Uterus (tissue), 4 donors: ENCODE measurements around the gene AIG1. TPM values are rescaled to one million over a fixed set of nuclear protein-coding genes. Genes with fewer than 3 reads are reported as not detected.

Experiments
- DNase-seq, 2 donors: peaks; one replicate each; pipeline ENCODE4 v3.0.0-alpha.2; 2019 to 2020
- H3K27ac ChIP-seq, 2 donors: fragments of 200-600 bp; sonication (generic); 1 replicate in 1 of 2; 2 replicates in 1 of 2; pipeline ENCODE4 v1.5.1; 2016 to 2018
- H3K27me3 ChIP-seq, 2 donors: fragments of 200-600 bp; sonication (generic); one replicate each; pipeline ENCODE4 v1.5.1; 2018 to 2019; ENCODE audit warnings: control low read depth in 1 of 2
- H3K36me3 ChIP-seq, 2 donors: fragments of 200-600 bp; sonication (generic); one replicate each; pipeline ENCODE4 v1.5.1; 2019; ENCODE audit warnings: control low read depth in 1 of 2
- H3K4me1 ChIP-seq, 2 donors: fragments of 200-600 bp; sonication (generic); one replicate each; pipeline ENCODE4 v1.5.1; 2018 to 2019; ENCODE audit warnings: control low read depth in 1 of 2
- H3K4me3 ChIP-seq, 2 donors: fragments of 200-600 bp; sonication (generic); 1 replicate in 1 of 2; 2 replicates in 1 of 2; pipeline ENCODE4 v1.5.1; 2018 to 2019; ENCODE audit warnings: mild to moderate bottlenecking in 1 of 2
- H3K9me3 ChIP-seq, 2 donors: fragments of 200-600 bp; sonication (generic); one replicate each; pipeline ENCODE4 v1.5.1; 2019; ENCODE audit warnings: control low read depth in 1 of 2
- POLR2A ChIP-seq, 2 donors: fragments of 450-650 bp; IDR thresholded peaks; one replicate each; pipeline ENCODE4 v1.6.1; 2016; ENCODE audit warnings: antibody characterized with exemption in 2 of 2, mild to moderate bottlenecking in 1 of 2, moderate library complexity in 1 of 2
- intact Hi-C: fragments of 100-400 bp; cut with DNase I; formaldehyde crosslinking; loops from one replicate; pipeline ENCODE4 v1.15.1; 2023; ENCODE audit warnings: low total_unique reads
- total RNA-seq, 4 donors: library from RNA; depleted of rRNA in 3 of 4; stranded (reverse); fragments of >200 nt in 3 of 4; gene quantifications; one replicate each; pipeline versions ENCODE4 v1.1.0 to v1.2.4, GENCODE V29; 2014 to 2023
- TF ChIP-seq, protein P1 (sequence below), 4 experiments: fragments of 200-600 bp in 2 of 4; fragments of 450-650 bp in 2 of 4; sonication (generic) in 2 of 4; IDR thresholded peaks; one replicate each; pipeline ENCODE4 v1.5.1; 2016 to 2019; ENCODE audit warnings: antibody characterized with exemption in 4 of 4, mild to moderate bottlenecking in 2 of 4, moderate library complexity in 1 of 4
- donor health status: DM: yes; HTN: yes; CAD: no.

AIG1 gene
- total RNA-seq, 4 donors from 2014 or later, result 6.9 to 36.6 (median 27.8) TPM

GRCh38 chr6:143224516-143224915, 163.8 kb downstream of the AIG1 start:
- Histone ChIP-seq H3K27me3 (no peaks in the 10 kb centered on the region), H3K4me1 (no peaks in the 10 kb centered on the region), H3K9me3 (no peaks in the 10 kb centered on the region), H3K4me3 (no peak overlapping the region), H3K36me3 (no peaks in the 10 kb centered on the region), H3K27ac (no peak overlapping the region)
- DNase-seq, result no peak
- no peak for TF ChIP-seq POLR2A (IDR thresholded peaks at IDR 0.05)
- TF ChIP-seq, protein P1, sequence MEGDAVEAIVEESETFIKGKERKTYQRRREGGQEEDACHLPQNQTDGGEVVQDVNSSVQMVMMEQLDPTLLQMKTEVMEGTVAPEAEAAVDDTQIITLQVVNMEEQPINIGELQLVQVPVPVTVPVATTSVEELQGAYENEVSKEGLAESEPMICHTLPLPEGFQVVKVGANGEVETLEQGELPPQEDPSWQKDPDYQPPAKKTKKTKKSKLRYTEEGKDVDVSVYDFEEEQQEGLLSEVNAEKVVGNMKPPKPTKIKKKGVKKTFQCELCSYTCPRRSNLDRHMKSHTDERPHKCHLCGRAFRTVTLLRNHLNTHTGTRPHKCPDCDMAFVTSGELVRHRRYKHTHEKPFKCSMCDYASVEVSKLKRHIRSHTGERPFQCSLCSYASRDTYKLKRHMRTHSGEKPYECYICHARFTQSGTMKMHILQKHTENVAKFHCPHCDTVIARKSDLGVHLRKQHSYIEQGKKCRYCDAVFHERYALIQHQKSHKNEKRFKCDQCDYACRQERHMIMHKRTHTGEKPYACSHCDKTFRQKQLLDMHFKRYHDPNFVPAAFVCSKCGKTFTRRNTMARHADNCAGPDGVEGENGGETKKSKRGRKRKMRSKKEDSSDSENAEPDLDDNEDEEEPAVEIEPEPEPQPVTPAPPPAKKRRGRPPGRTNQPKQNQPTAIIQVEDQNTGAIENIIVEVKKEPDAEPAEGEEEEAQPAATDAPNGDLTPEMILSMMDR (IDR thresholded peaks at IDR 0.05), result no peak
- intact Hi-C loops, result no loop called here

- intact Hi-C loops, result no loop called here
- TF ChIP-seq, protein P1 (IDR thresholded peaks at IDR 0.05), result no peak
- TF ChIP-seq POLR2A (IDR thresholded peaks at IDR 0.05), result no peak
These were observed 165.2 kb downstream of the AIG1 start for GRCh38 chr6:143225929-143226328.

DNA sequence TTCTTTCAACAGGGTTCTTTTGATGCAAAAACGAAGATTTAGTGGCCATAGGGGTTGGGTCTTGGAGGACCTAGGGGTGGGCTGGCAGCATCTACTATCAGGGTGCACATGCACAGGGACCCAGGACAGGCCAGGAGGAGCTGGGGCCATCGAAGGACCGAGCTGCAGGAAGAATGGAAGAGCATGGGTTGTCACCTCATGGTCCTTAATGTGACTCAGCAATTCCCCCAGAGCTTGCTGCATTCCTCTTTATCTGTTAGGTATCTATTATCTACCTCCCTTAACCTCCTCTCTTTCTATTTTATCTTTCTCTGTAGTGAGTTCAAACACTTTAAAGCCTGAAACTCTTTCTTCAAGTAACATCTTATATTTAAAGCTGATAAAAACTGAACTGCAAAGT, 167.0 kb downstream of the AIG1 start:
- intact Hi-C loops, result no loop called here
- no peaks in the 10 kb centered on the region for H3K36me3 ChIP-seq
- DNase-seq, result no peak
- no peaks in the 10 kb centered on the region for H3K4me1 ChIP-seq
- no peaks in the 10 kb centered on the region for H3K9me3 ChIP-seq
- no peaks in the 10 kb centered on the region for H3K27me3 ChIP-seq
- no peak overlapping the region for H3K4me3 ChIP-seq
- H3K27ac ChIP-seq, result no peak overlapping the region
- TF ChIP-seq, protein P1 (IDR thresholded peaks at IDR 0.05), result no peak
- TF ChIP-seq POLR2A (IDR thresholded peaks at IDR 0.05), result no peak

More at GRCh38 chr6:143225929-143226328, 165.2 kb downstream of the AIG1 start:
- no peaks in the 10 kb centered on the region for H3K9me3 ChIP-seq
- DNase-seq, result no peak
- no peak overlapping the region for H3K4me3 ChIP-seq
- no peaks in the 10 kb centered on the region for H3K36me3 ChIP-seq
- no peak overlapping the region for H3K27ac ChIP-seq
- no peaks in the 10 kb centered on the region for H3K27me3 ChIP-seq
- H3K4me1 ChIP-seq, result no peaks in the 10 kb centered on the region

DNA sequence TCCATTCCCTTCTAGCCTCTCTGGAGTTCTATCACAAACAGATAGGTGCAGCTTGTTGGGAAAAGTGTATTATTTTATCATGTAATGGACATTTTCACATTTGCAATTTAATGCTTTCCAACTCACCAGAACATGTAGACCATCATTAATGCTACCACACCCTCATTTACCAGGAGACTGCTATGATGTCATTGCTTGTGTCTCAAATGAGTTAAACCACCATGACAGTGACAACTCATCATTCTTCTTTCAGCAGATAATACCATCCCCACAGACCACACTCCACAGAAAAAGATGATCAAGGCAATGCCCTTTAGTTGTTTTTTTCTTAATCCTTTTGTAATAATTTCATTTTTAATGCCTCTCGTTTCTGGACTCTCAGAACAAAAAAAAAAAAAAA, 168.7 kb downstream of the AIG1 start:
- H3K36me3 ChIP-seq, result no peaks in the 10 kb centered on the region
- DNase-seq, result no peak
- H3K4me1 ChIP-seq, result no peaks in the 10 kb centered on the region
- H3K27ac ChIP-seq, result no peak overlapping the region
- no peaks in the 10 kb centered on the region for H3K27me3 ChIP-seq
- TF ChIP-seq, protein P1 (IDR thresholded peaks at IDR 0.05), result no peak
- no peak for TF ChIP-seq POLR2A (IDR thresholded peaks at IDR 0.05)
- H3K4me3 ChIP-seq, result no peak overlapping the region
- H3K9me3 ChIP-seq, result no peaks in the 10 kb centered on the region
- intact Hi-C loops, result no loop called here

DNA sequence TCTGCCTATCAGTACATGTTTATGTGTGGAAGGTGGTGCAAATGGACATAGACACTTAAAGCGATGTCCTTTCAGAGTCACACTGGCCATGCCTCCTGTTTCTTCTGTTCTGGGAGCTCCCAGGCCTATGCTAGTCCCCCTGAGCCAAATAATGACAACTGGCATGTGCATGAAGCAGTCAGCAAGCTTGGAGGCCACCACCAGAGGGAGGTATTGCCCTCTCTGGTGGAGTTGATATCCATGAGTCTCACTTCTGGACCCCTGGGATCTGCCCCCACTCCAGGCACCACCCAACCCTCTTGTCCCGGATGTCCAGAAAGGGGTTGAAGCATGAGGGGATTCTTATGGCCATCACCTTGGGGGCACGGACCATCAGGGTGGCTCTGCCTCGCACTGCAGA, 172.2 kb downstream of the AIG1 start:
- H3K27me3 ChIP-seq, result no peaks in the 10 kb centered on the region
- H3K4me1 ChIP-seq, result no peaks in the 10 kb centered on the region
- intact Hi-C loops, result no loop called here
- no peak overlapping the region for H3K27ac ChIP-seq
- H3K36me3 ChIP-seq, result no peaks in the 10 kb centered on the region
- H3K4me3 ChIP-seq, result no peak overlapping the region
- DNase-seq, result no peak
- TF ChIP-seq, protein P1 (IDR thresholded peaks at IDR 0.05), result peak in 1 of 4 experiments; percentile 11
- TF ChIP-seq POLR2A (IDR thresholded peaks at IDR 0.05), result no peak
- no peaks in the 10 kb centered on the region for H3K9me3 ChIP-seq
